ENCODE data around the gene TAF7L.

DNA sequence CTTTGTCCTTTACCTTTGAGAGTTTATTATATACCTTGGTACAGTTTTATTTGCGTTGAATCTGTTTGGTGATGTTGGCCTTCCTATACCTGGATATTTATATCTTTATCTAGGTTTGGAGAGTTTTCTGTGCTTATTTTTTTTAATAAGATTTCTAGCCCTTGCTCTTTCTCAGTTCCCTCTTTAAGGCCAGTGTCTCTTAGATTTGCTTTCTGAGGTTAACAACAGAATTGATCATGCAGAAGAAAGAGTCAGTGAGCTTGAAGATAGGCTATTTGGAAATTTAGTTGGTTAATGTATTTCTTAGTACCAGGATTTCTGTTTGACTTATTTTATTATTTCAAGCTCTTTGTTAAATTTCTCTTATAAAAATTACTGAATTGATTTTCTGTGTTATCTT is 12.7 kb upstream of the TAF7L start:
- TF ChIP-seq, protein P1, sequence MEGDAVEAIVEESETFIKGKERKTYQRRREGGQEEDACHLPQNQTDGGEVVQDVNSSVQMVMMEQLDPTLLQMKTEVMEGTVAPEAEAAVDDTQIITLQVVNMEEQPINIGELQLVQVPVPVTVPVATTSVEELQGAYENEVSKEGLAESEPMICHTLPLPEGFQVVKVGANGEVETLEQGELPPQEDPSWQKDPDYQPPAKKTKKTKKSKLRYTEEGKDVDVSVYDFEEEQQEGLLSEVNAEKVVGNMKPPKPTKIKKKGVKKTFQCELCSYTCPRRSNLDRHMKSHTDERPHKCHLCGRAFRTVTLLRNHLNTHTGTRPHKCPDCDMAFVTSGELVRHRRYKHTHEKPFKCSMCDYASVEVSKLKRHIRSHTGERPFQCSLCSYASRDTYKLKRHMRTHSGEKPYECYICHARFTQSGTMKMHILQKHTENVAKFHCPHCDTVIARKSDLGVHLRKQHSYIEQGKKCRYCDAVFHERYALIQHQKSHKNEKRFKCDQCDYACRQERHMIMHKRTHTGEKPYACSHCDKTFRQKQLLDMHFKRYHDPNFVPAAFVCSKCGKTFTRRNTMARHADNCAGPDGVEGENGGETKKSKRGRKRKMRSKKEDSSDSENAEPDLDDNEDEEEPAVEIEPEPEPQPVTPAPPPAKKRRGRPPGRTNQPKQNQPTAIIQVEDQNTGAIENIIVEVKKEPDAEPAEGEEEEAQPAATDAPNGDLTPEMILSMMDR (IDR thresholded peaks at IDR 0.05; ENCODE audit: insufficient read depth, low read length, poor library complexity, severe bottlenecking) = no peak
- TF ChIP-seq EZH2phosphoT487 (conservative IDR thresholded peaks at IDR 0.05; ENCODE audit: low read length) = no peak

All from SU-DHL-6 (cell line).